IMR-90 (cell line): ENCODE results near the gene TAF4.

Experiments
- BHLHE40 ChIP-seq: fragments of 150-350 bp; IDR thresholded peaks from 2 replicates; pipeline ENCODE4 v1.6.1; 2016; ENCODE audit warnings: mild to moderate bottlenecking, low read depth, low read length
- CHD1 ChIP-seq: IDR thresholded peaks from 2 replicates; pipeline ENCODE4 v1.6.1; 2012; ENCODE audit warnings: low read depth, low read length, improper control_type of control experiment
- FOS ChIP-seq: fragments of 150-350 bp; IDR thresholded peaks from 2 replicates; pipeline ENCODE4 v1.6.1; 2016; ENCODE audit warnings: low read depth, low read length
- MAFK ChIP-seq: IDR thresholded peaks from 2 replicates; pipeline ENCODE4 v1.6.1; 2012; ENCODE audit warnings: low read depth, low read length, improper control_type of control experiment
- MXI1 ChIP-seq: IDR thresholded peaks from 2 replicates; pipeline ENCODE4 v1.6.1; 2012; ENCODE audit warnings: low read depth, mild to moderate bottlenecking, low read length, moderate library complexity, borderline replicate concordance
- POLR2A ChIP-seq: IDR thresholded peaks from 2 replicates; pipeline ENCODE4 v1.6.1; 2012; ENCODE audit warnings: mild to moderate bottlenecking, low read depth, low read length
- RAD21 ChIP-seq: IDR thresholded peaks from 2 replicates; pipeline ENCODE4 v1.6.1; 2012; ENCODE audit warnings: low read length, improper control_type of control experiment
- RFX5 ChIP-seq: IDR thresholded peaks from 2 replicates; pipeline ENCODE4 v1.8.0; 2012; ENCODE audit warnings: low read depth, mild to moderate bottlenecking, low read length, moderate library complexity
- SMC3 ChIP-seq: fragments of 150-350 bp; IDR thresholded peaks from 2 replicates; pipeline ENCODE4 v1.6.1; 2016; ENCODE audit warnings: low read depth, mild to moderate bottlenecking, antibody characterized with exemption, low read length, moderate library complexity
- TF ChIP-seq, protein P1 (sequence below): conservative IDR thresholded peaks from 2 replicates; pipeline ENCODE4 v1.5.1; 2012; ENCODE audit warnings: mild to moderate bottlenecking, low read depth, low read length, improper control_type of control experiment

DNA sequence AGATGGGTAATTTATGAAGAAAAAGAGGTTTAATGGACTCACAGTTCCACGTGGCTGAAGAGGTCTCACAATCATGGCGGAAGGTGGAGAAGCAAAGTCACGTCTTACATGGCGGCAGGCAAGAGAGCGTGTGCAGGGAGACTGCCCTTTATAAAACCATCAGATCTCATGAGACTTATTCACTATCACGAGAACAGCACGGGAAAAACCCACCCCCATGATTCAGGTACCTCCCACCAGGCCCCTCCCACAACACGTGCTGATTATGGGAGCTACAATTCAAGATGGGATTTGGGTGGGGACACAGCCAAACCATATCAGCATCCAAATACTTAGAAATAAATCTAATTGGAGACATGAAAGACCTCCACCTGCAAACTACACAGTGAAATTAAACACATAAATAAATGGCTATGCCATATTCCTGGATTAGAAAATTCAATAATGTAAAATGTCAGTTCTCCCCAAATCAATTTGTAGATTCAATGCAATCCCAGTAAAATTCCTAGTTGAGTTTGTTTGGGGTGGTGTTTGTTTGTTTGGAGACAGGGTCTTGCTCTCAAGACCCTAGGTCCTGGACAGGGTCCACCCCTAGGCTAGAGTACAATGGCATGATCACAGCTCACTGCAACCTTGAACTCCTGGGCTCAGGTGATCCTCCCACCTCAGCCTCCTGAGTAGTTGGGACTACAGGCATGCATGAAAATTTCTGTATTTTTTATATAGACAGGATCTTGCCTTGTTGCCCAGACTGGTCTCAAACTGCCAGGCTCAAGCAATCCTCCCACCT, 101.6 kb downstream of the TAF4 start:
- TF ChIP-seq FOS (no peak), MAFK (no peak), POLR2A (no peak), CHD1 (no peak), RFX5 (no peak), RAD21 (no peak), SMC3 (no peak), BHLHE40 (no peak), MXI1 (no peak)
- TF ChIP-seq, protein P1, sequence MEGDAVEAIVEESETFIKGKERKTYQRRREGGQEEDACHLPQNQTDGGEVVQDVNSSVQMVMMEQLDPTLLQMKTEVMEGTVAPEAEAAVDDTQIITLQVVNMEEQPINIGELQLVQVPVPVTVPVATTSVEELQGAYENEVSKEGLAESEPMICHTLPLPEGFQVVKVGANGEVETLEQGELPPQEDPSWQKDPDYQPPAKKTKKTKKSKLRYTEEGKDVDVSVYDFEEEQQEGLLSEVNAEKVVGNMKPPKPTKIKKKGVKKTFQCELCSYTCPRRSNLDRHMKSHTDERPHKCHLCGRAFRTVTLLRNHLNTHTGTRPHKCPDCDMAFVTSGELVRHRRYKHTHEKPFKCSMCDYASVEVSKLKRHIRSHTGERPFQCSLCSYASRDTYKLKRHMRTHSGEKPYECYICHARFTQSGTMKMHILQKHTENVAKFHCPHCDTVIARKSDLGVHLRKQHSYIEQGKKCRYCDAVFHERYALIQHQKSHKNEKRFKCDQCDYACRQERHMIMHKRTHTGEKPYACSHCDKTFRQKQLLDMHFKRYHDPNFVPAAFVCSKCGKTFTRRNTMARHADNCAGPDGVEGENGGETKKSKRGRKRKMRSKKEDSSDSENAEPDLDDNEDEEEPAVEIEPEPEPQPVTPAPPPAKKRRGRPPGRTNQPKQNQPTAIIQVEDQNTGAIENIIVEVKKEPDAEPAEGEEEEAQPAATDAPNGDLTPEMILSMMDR = no peak
